ENCODE data around the gene DCTN5. TPM values are rescaled to one million over a fixed set of nuclear protein-coding genes. Genes with fewer than 3 reads are reported as not detected.
"Not testable (repeated sequence)": the region's sequence is repeated elsewhere in the genome, so short reads cannot be mapped to it uniquely, and the experiment has no call there.

The DCTN5 gene
- total RNA-seq, 1 donor from 2014 or later, result 51.1 TPM

DNA sequence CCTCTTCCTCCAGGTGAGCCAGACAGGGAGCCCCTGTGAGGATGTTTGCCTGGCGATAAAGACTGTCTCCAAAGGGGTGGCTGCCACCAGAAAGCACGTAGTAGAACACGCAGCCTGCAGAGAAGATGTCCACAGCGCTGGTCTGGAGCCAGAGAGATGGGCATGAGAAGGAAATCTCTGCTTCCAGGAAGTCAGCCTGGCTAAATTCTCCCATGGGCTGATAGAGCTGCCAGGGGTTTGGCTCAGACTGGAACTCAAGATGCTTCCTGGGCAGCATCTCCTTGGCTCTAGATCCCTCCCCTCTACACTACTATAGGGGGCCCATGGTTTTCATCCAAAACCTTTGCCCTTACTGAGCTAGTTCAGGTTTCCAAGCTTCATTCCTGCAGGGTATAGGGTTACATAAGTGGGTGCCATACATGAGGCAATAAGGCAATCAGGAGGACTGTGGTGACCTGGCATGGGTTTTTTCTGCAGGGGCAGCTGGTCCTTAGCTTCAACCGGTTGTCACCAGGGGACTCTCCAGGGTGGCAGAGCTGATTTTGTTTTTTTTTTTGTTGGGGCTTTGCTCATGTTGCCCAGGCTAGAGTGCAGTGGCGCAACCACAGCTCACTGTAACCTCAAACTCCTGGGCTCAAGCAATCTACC, 51.0 kb downstream of the DCTN5 start:
- DNase-seq (ENCODE audit: low read depth in 2 of 2), result no peak

DNA sequence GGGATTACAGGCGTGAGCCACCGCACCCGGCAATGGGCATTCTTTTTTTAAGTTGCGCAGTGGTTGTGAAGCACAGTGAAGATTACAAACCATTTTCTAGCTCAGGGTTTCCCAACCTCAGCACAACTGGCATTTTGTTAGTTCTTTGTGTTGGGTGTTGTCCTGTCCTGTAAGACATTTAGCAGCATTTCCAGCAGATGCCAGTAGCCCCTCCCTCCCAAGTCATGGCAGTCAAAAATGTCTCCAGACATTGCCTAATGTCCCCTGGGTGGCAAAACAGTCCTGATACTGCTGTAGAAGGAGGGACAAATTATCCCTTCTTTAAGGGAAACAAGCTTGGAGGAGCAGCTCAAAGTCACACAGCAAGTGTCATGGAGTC, 53.0 kb downstream of the DCTN5 start:
- DNase-seq (ENCODE audit: low read depth in 2 of 2), result no peak

DNA sequence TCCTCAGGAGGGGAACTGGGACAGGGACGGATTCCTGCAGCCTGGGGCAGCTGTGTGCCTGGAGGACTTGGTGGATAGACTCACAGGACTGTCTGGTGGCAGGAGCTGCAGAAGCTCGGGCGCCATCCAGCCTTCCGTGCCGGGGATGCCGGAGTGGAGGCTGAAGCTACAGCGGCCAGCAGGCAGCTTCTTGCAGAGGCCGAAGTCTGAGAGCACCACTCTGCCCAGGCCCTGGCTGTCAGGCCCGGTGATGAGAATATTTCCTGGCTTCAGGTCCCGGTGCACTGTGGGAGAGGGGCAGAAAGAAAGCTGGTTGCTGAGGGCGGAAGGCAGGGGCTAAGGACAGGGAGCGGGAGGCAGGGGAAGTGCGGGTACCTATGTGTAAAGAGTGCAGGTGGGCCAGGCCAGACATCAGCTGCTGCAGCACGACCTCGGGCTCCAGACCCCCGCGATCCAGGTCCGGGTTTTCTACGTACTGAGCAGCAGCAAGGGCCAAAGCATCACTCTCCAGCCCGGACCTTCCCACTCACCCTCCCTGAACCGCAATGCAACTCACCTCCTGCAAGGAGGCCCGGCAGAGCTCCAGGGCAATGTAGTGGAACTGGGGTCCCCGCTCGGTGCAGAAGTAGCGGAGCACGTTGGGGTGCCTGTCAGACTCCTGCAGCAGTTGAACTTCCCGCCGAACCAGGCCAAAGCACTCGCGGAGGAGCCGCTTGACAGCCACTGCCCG, 53.5 kb downstream of the DCTN5 start:
- DNase-seq (ENCODE audit: low read depth in 2 of 2), result peak in 1 of 2 donors; percentile 18

DNA sequence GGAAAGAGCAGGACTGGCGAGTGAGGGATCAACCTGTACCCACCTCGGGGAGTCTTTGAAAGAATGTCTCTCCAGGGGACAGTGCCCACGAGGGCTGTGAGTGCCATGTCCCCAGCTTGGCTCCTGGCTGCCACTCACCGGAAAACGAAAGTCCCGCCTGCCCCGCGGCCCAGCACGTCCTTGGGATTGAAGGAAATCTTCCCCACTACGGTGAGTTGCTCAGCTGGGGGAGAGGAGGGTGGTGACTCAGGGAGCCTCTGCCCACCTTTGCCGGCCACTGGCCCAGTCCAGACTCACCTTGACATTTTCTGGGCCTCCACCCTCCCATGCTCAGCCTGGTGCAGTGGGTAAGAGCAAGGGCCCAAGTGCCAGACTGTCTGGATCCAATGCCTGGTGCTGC, 54.5 kb downstream of the DCTN5 start:
- DNase-seq (ENCODE audit: low read depth in 2 of 2), result no peak

DNA sequence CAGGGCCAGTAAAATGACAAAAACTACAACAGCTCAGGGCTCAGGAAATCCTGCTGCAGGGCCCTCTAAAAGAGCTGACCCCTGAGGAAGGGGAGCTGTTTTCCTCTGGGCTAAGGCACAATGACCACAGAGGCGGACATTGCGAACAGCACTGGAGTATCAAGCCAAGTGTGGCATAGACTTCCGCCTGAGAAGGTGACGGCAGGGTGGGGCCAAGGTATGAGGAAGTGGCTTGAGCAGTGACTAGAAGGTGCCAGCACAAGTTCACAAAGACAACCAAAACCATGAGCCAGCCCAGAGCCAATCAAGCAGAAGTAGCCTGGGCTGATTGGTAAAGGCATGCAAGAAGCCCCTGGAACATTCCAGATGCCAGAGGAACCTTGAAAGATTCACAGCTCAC, 57.8 kb downstream of the DCTN5 start:
- no peak for DNase-seq (ENCODE audit: low read depth in 2 of 2)

DNA sequence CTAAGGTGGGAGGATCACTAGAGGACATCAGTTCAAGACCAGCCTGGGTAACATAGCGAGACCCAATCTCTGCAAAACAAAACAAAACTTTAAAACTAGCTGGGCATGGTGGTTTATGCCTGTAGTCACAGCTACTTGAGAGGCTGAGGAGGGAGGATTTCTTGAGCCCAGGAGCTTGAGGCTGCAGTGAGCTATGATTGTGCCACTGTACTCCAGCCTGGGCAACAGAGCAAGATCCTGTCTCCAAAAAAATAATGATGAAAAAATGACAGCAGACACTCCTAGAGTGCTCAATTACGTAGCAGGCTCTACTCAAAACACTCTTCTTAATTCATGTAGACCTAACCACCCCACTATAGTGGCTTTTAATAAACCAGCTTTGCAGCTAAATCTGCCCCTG, 58.8 kb downstream of the DCTN5 start:
- DNase-seq (ENCODE audit: low read depth in 2 of 2), result no peak

DNA sequence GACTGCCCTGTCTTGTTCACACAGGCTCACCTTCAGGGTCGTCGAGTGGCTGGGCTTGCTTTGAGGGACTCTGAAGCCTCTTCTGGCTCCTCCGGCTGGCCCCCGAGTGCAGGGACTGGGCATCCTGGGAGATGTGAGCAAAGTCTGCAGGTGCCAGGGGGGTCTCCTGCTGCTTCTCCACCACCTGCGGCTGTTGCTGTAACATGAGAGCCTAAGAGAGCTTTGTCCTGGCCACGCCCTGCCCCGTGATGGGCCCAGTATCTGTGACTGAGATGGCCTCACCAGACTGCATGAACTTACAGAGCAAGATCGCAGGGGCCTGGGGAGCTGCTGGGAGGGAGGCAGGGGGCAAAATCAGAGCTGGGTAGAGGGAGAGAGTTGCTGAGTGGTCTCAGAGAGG, 59.2 kb downstream of the DCTN5 start:
- no peak for DNase-seq (ENCODE audit: low read depth in 2 of 2)

DNA sequence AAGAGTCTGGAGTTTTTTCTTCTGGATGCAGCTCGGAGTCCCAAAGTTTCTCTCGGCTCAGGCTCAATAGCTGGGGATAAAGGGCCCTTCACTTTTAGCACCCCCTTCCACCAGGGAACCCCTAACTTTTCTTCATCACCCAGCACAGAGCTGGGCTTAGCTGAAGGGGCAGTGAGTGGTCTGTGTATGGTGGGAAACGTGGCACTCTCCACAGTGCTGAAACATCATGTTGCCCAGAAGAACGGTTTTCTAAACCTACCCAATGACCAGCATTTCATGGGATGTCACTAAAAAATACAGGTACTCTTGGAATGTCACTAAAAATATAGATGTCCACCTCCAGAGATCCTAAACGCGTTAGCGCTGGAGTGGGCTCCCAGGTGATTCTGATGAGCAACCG, 59.8 kb downstream of the DCTN5 start:
- no peak for DNase-seq (ENCODE audit: low read depth in 2 of 2)

DNA sequence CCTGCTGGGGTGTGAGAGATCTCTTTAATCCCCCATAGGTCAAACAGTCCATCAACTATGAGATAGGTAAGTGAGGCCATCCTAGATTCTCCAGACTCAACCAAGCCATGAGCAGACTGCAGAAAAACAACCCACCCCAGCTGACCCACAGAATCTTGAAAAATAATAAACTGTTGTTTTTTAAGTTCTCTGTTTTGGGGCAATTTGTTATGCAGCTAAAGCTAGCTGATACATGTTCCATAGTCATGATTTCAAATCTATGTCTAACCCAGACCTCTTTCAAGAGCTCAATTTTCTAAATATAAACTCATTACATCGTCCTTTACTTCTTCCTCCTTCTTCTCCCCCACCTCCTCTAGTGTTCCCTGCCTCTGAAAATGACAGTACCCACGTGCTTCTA, 61.7 kb downstream of the DCTN5 start:
- DNase-seq (ENCODE audit: low read depth in 2 of 2), result no peak

DNA sequence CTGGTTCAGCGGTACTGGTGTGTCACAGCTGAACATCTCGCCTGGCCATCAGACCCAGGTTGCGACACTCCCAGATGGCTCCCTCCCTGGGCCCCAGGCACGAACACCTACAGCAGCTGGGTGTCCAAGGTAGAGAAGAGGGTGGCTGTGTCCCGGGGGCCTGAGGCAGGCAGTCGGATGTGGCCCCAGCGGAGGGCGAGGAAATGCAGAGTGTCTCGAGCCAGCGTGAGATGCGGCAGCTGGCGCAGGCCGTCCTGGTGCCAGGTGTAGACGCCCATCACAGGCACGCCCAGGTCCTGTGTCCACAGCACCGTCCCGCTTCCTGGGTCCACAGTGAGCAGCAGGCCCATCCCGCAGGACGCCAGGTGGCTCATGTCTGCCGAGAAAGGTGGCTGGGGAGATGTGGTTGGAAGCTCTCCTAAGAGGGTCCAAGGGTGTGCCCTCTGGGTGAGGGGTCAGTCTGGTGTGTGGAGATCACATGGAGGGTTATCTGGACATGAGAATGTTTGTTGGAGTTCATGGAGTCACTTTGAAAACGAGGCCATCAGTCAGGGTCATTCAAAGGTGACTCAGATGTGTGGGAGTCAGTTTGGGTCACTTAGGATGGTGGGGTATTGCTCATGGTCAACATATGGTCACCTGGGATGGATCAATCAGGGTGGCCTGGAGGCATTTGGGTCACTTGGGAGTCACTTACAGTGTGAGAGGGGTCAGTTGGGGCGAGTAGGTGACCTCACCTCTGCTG, 63.7 kb downstream of the DCTN5 start:
- DNase-seq (ENCODE audit: low read depth in 2 of 2), result no peak

DNA sequence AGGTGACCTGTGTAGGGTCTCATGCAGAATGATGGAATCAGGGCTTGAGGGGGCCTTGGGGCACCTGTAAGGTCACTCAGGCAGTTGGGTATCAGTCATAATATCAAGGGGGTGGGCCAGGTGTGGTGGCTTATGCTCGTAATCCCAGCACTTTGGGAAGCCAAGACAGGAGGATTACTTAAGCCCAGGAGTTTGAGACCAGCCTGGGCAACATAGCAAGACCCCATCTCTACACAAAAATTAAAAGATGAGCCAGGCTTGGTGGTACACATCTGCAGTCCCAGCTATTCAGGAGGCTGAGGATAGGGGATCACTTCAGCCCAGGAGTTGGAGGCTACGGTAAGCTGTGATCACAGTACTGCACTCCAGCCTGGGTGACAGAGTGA, 64.2 kb downstream of the DCTN5 start:
- no peak for DNase-seq (ENCODE audit: low read depth in 2 of 2)

DNA sequence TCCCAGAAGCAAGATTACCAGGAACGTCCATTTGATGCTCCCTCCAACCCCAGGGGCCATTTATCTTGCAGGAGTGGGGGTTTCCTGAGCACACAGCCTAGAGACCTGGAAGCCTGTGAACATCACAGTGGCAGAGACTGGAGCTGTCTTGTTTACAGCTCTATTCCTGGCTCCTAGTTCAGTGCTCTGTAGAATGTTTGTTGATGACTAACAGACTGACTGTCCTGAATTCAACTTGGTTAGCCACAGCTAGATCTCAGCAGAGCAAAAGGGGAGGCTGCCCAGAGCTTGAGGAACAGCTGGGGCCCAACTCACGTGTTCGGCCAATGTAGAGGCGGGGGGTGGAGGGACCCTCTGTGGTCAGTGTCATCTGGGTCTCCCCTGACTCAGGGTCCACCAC, 65.2 kb downstream of the DCTN5 start:
- DNase-seq (ENCODE audit: low read depth in 2 of 2), result no peak

DNA sequence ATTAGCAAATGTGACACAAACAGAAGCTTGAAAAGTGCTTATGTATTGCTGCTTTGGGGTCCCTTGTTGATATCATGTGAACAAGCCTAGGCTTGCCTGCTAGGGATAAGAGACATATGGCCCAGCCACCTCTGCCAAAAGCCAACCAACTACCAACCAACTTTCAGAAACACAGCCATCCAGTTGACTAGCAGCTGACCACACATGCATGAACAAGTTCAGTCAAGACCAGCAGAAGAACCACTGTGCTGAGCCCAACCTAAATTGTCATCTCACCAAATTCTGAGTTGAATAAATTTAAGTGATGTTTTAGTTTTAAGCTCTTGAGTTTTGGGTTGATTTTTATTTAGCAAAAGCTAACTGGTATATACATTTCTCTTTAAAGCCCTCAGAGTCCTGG, 68.3 kb downstream of the DCTN5 start:
- DNase-seq (ENCODE audit: low read depth in 2 of 2), result no peak

DNA sequence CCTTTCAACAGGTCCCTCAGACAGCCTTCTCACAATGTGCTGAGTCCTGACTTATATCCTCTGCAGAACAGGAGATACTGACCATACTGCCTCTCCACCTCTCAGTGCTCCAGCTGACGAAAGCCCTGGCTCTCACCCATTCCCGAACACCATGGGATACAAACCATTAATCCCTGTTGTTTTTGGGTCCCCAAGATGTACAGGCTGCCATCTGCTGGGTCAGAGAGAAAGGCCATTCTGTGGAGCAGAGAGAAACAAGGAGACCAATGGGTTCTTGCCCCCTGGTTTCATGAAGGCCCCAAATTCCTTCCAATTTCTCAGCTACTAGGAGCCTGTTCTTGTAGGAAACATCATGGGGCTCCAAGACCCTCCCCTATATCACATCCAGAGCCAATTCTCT, 68.7 kb downstream of the DCTN5 start:
- no peak for DNase-seq (ENCODE audit: low read depth in 2 of 2)

DNA sequence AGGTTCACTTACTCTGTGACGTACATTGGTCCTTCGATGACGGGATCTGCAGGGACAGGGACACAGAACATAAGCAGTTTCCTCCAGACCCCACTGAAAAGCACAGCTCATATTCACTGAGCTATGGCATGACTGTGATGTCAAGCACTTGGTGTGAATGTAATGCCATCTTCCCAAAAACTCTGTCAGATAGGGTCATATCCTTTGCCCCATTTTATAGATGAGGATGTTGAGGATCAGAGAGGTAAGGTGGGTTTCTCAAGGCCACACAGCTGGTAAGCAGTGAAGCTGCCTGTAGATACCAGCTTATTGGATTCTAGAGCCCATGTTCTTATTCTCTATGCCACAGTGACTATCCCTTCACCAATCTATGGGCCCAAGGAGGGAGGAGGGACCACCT, 69.2 kb downstream of the DCTN5 start:
- DNase-seq (ENCODE audit: low read depth in 2 of 2), result no peak

DNA sequence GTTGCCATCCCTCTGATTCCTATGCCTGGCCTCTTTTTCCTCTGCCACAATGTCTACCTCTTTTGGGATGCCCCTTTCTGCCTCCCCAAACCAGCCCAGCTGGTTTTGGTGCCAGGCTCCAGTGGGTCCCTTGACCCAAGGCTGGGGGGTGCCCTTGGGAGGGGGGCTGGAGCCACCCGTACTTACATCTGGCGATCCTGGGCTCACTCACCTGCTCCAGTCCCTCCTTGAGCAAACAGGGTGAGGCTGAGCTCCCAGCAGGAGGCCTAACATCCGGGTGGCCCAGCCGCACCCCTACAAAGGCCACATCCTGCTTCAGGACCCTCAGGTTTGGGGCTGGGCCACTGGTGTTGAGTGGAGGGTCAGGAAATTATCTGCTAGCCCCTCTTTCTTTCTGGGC, 70.5 kb downstream of the DCTN5 start:
- no peak for DNase-seq (ENCODE audit: low read depth in 2 of 2)

DNA sequence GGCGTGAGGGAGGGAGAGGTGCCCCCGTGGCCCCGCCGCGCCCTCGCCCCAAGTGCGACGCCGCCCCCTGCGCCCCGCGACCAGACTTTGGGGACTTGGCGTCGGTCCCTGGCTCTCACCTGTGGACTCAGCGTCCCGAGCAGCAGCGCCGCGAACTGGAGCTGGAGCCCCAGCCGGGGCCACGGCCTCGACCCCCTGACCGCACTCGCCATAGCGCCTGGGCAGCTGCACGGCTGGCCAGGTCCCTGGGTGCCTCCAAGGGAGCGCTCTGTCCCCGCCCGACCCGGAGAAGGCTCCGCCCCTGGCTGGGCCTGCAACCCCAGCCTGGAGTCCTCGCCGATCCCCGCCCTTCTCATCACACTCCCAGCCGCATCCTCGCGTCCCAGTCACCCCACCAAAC, 71.7 kb downstream of the DCTN5 start, which contains the start of gene ERN2:
Gene ERN2, minus strand, starts transcription at position 247 of the 400 bp plus-strand sequence. Its CDS starts 35 bp downstream, at position 212.
- DNase-seq (ENCODE audit: low read depth in 2 of 2), result no peak

DNA sequence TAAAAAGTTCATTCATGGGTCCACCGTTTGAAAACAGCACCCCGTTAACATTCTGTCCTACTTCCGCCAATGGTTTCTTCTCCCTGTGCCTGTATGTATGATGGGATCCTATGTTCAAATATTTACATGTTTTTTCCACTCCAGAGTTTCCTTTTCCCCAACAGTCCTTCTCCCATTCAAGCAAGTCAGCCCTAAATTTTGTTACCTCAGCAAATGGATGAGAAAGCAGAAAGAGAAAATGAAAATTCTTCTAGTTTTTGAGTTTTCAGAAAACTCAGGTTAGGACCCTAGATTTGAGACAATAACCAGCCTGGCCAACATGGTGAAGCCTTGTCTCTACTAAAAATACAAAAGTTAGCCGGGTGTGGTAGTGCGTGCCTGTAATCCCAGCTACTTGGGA, 75.2 kb downstream of the DCTN5 start:
- DNase-seq (ENCODE audit: low read depth in 2 of 2), result no peak

DNA sequence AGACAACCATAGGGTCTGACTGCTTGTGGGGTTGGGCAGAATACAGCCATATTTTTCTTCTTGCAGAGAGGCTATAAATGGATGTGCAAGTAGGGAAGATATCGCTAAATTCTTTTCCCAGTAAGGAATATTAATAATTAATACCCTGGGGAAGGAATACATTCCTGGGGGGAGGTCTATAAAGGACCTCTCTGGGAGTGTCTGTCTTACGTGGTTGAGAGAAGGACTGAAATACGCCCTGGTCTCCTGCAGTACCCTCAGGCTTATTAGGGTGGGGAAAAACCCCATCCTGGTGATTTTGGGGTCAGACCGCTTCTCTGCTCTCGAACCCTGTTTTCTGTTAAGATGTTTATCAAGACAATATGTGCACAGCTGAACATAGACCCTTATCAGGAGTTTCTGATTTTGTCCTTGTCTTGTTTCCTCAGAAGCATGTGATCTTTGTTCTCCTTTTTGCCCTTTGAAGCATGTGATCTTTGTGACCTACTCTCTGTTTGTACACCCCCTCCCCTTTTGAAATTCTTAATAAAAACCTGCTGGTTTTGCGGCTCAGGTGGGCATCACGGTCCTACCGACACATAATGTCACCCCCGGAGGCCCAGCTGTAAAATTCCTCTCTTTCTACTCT, 81.5 kb downstream of the DCTN5 start:
- DNase-seq (ENCODE audit: low read depth in 2 of 2), result not testable (repeated sequence)

DNA sequence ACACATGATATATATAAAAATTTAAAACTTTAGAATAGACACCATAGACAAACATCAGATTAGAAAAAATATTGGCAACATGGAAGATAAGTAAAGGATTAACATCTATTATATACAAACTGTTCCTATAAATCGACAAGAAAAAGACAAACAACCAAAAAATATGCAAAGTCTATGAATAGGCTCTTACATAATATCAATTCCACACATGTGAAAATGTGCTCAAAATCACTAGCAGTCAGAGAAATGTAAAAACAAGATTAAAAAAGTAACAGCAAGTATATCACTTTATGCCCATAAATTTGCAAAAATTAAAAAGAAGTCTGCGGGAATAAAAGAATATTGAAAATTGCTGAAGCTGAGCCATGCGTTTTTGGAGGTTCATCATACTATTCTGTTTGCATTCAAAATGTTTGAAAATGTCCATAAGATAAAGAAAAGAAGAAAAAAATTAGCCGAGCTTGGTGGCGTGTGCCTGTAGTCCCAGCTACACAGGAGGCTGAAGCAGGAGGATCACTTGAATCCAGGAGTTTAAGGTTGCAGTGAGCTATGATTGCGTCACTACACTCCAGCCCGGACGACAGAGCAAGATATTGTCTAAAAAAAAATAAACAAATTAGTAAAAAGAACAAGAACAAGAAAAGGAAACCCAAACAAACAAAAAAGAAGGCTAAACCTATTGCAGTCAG, 83.0 kb downstream of the DCTN5 start:
- DNase-seq (ENCODE audit: low read depth in 2 of 2), result no peak

DNA sequence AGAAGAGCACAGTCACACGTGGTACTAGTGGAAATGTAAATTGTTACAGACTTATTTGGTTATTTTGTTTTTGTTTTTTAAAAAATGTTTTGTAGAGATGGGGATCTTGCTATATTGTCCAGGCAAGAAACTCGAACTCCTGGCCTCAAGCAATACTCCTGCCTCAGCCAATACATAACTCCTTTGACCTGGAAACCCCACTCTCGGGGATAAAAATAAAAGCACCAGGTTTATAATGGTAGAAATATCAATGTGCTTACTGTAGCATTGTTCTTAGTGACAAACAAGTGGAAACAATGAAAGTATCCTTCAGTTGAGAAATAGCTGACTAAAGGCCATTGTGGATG, 83.5 kb downstream of the DCTN5 start:
- DNase-seq (ENCODE audit: low read depth in 2 of 2), result no peak

DNA sequence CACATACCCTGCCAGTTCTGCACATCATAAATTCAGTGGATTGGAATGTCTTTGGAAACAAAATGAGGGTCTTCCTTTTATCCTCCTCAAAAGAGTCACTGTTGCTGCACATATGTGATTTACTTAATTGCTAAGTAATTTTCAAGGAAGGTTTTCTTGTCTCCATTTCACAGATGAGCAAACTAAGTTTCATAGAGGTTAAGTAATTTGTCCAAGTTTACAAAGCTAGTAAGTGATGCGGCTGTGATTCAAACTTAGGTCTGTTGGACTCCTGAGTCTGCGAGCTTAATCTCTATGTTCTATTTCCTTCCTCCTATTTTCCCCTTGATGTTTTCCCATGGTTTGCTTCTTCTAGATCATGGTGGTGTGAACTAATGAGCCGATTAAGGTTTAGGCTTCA, 85.4 kb downstream of the DCTN5 start:
- DNase-seq (ENCODE audit: low read depth in 2 of 2), result no peak

All from dermis microvascular lymphatic vessel endothelial cell (primary cell).